ENCODE results near the gene PHF2.

GRCh38 chr9:93601666-93602065 lies 25.3 kb downstream of the PHF2 start:
- TF ChIP-seq CTCF (conservative IDR thresholded peaks at IDR 0.05; ENCODE audit: low read depth, low read length): no peak
- no peak for TF ChIP-seq RCOR1 (IDR thresholded peaks at IDR 0.05; ENCODE audit: insufficient replicate concordance, low read length)
